HEK293 (cell line): ENCODE data around the gene SRBD1.

Experiments
- ELK4 ChIP-seq: IDR thresholded peaks from 2 replicates; pipeline ENCODE4 v1.6.1; 2011; ENCODE audit warnings: mild to moderate bottlenecking, low read depth, low read length, borderline replicate concordance
- HIC1 ChIP-seq: fragments of 450-650 bp; formaldehyde crosslinking; IDR thresholded peaks from 2 replicates; pipeline ENCODE4 v1.5.1; 2016; ENCODE audit warnings: missing biosample characterization, missing genetic modification characterization
- MZF1 ChIP-seq: fragments of 450-650 bp; formaldehyde crosslinking; IDR thresholded peaks from 2 replicates; pipeline ENCODE4 v1.5.1; 2017; ENCODE audit warnings: missing biosample characterization, missing genetic modification characterization, borderline replicate concordance
- PRDM6 ChIP-seq: fragments of 450-650 bp; formaldehyde crosslinking; IDR thresholded peaks from 2 replicates; pipeline ENCODE4 v1.5.1; 2017; ENCODE audit warnings: missing biosample characterization, missing genetic modification characterization
- ZBTB11 ChIP-seq: fragments of 450-650 bp; formaldehyde crosslinking; conservative IDR thresholded peaks from 2 replicates; pipeline ENCODE4 v1.5.1; 2016; ENCODE audit warnings: low read depth, missing biosample characterization, missing genetic modification characterization
- ZBTB21 ChIP-seq: fragments of 450-650 bp; formaldehyde crosslinking; IDR thresholded peaks from 2 replicates; pipeline ENCODE4 v1.5.1; 2017; ENCODE audit warnings: missing biosample characterization, missing genetic modification characterization
- ZBTB26 ChIP-seq: fragments of 450-650 bp; formaldehyde crosslinking; optimal IDR thresholded peaks from 2 replicates; pipeline ENCODE3; 2016; ENCODE audit warnings: missing biosample characterization, mild to moderate bottlenecking, missing genetic modification characterization
- ZBTB49 ChIP-seq: fragments of 450-650 bp; formaldehyde crosslinking; IDR thresholded peaks from 2 replicates; pipeline ENCODE4 v1.5.1; 2016; ENCODE audit warnings: missing biosample characterization, missing genetic modification characterization, low read depth
- ZBTB8A ChIP-seq: fragments of 450-650 bp; formaldehyde crosslinking; IDR thresholded peaks from 2 replicates; pipeline ENCODE4 v1.5.1; 2016; ENCODE audit warnings: missing biosample characterization, missing genetic modification characterization
- ZFP3 ChIP-seq: fragments of 450-650 bp; formaldehyde crosslinking; IDR thresholded peaks from 2 replicates; pipeline ENCODE4 v1.5.1; 2016; ENCODE audit warnings: low read depth, missing biosample characterization, missing genetic modification characterization
- ZNF175 ChIP-seq: fragments of 450-650 bp; formaldehyde crosslinking; IDR thresholded peaks from 2 replicates; pipeline ENCODE4 v1.5.1; 2016; ENCODE audit warnings: missing biosample characterization, missing genetic modification characterization
- ZNF184 ChIP-seq: fragments of 450-650 bp; IDR thresholded peaks from 2 replicates; pipeline ENCODE4 v1.5.1; 2018; ENCODE audit warnings: missing biosample characterization, mild to moderate bottlenecking, missing genetic modification characterization
- ZNF24 ChIP-seq: fragments of 450-650 bp; formaldehyde crosslinking; IDR thresholded peaks from 2 replicates; pipeline ENCODE4 v1.5.1; 2016; ENCODE audit warnings: missing biosample characterization, missing genetic modification characterization
- ZNF311 ChIP-seq: fragments of 450-650 bp; formaldehyde crosslinking; IDR thresholded peaks from 2 replicates; pipeline ENCODE4 v1.5.1; 2017; ENCODE audit warnings: missing biosample characterization, missing genetic modification characterization, borderline replicate concordance
- ZNF398 ChIP-seq: fragments of 450-650 bp; formaldehyde crosslinking; IDR thresholded peaks from 2 replicates; pipeline ENCODE4 v1.5.1; 2017; ENCODE audit warnings: missing biosample characterization, missing genetic modification characterization
- ZNF416 ChIP-seq: fragments of 450-650 bp; formaldehyde crosslinking; IDR thresholded peaks from 2 replicates; pipeline ENCODE4 v1.5.1; 2016; ENCODE audit warnings: missing biosample characterization, missing genetic modification characterization
- ZNF558 ChIP-seq: fragments of 450-650 bp; formaldehyde crosslinking; IDR thresholded peaks from 2 replicates; pipeline ENCODE4 v1.5.1; 2016; ENCODE audit warnings: missing biosample characterization, missing genetic modification characterization
- ZNF692 ChIP-seq: fragments of 450-650 bp; formaldehyde crosslinking; IDR thresholded peaks from 2 replicates; pipeline ENCODE4 v1.5.1; 2016; ENCODE audit warnings: missing biosample characterization, missing genetic modification characterization
- ZNF701 ChIP-seq: fragments of 450-650 bp; formaldehyde crosslinking; IDR thresholded peaks from 2 replicates; pipeline ENCODE4 v1.5.1; 2016; ENCODE audit warnings: missing biosample characterization, missing genetic modification characterization
- ZNF830 ChIP-seq: fragments of 450-650 bp; IDR thresholded peaks from 2 replicates; pipeline ENCODE4 v1.5.0; 2018; ENCODE audit warnings: missing biosample characterization, missing genetic modification characterization, low read depth, mild to moderate bottlenecking, moderate library complexity

SRBD1 gene

GRCh38 chr2:45611020-45611859 is at the start of gene SRBD1 (continued):
- TF ChIP-seq ZBTB26 (tag by site-specific recombination) (peak; percentile 39), ZFP3 (tag by site-specific recombination) (no peak), HIC1 (tag by site-specific recombination) (0 out of 2 replicates have a peak, but pooled peaks have one; percentile 21), ZNF184 (tag by site-specific recombination) (no peak), ZNF416 (tag by site-specific recombination) (no peak), ZBTB21 (tag by site-specific recombination) (no peak), ZNF175 (tag by site-specific recombination) (no peak), ZBTB8A (tag by site-specific recombination) (0 out of 2 replicates have a peak, but pooled peaks have one; percentile 48), ZNF558 (tag by site-specific recombination) (no peak), ZNF311 (no peak), ZNF701 (tag by site-specific recombination) (no peak), ZNF692 (tag by site-specific recombination) (no peak), MZF1 (tag by site-specific recombination) (no peak), ZNF398 (no peak), ZNF830 (tag by site-specific recombination) (no peak), ZBTB49 (tag by site-specific recombination) (no peak), ZNF24 (tag by site-specific recombination) (no peak), PRDM6 (tag by site-specific recombination) (peak; percentile 37; the same call in 1 of the 2 replicates), ELK4 (no peak), ZBTB11 (peak; percentile 98)
